ENCODE measurements around the gene CCDC85A.

The CCDC85A gene

GRCh38 chr2:56169521-56169920, 14.3 kb upstream of the CCDC85A start:
- TF ChIP-seq ZC3H10 (CRISPR knock-in tag; IDR thresholded peaks at IDR 0.05) = no peak
- TF ChIP-seq RARB (CRISPR knock-in tag; IDR thresholded peaks at IDR 0.05) = no peak
- no peak for TF ChIP-seq GLIS3 (CRISPR knock-in tag; IDR thresholded peaks at IDR 0.05)
- no peak for TF ChIP-seq CSDC2 (CRISPR knock-in tag; IDR thresholded peaks at IDR 0.05)
- TF ChIP-seq BACH2 (CRISPR knock-in tag; IDR thresholded peaks at IDR 0.05; ENCODE audit: borderline replicate concordance) = no peak
- no peak for TF ChIP-seq SNAI2 (CRISPR knock-in tag; IDR thresholded peaks at IDR 0.05)
- no peak for TF ChIP-seq ZFP30 (CRISPR knock-in tag; IDR thresholded peaks at IDR 0.05)
- no peak for TF ChIP-seq ZFP3 (CRISPR knock-in tag; IDR thresholded peaks at IDR 0.05)
- TF ChIP-seq CSRNP3 (CRISPR knock-in tag; IDR thresholded peaks at IDR 0.05) = no peak
- no peak for TF ChIP-seq ZNF70 (CRISPR knock-in tag; IDR thresholded peaks at IDR 0.05)
- no peak for TF ChIP-seq ZNF8 (CRISPR knock-in tag; IDR thresholded peaks at IDR 0.05)
- no peak for TF ChIP-seq TSHZ2 (CRISPR knock-in tag; IDR thresholded peaks at IDR 0.05)
- TF ChIP-seq PATZ1 (CRISPR knock-in tag; IDR thresholded peaks at IDR 0.05; ENCODE audit: borderline replicate concordance) = no peak
- TF ChIP-seq OSR1 (CRISPR knock-in tag; IDR thresholded peaks at IDR 0.05) = no peak
- TF ChIP-seq PPARA (CRISPR knock-in tag; IDR thresholded peaks at IDR 0.05; ENCODE audit: borderline replicate concordance) = no peak
- no peak for TF ChIP-seq TOX (CRISPR knock-in tag; IDR thresholded peaks at IDR 0.05; ENCODE audit: borderline replicate concordance)
- TF ChIP-seq TCF4 (CRISPR knock-in tag; IDR thresholded peaks at IDR 0.05; ENCODE audit: borderline replicate concordance) = no peak
- no peak for TF ChIP-seq ISL1 (CRISPR knock-in tag; IDR thresholded peaks at IDR 0.05)
- no peak for ATAC-seq

- TF ChIP-seq BACH2 (CRISPR knock-in tag; IDR thresholded peaks at IDR 0.05; ENCODE audit: borderline replicate concordance) (no peak), TSHZ2 (CRISPR knock-in tag; IDR thresholded peaks at IDR 0.05) (no peak), ZC3H10 (CRISPR knock-in tag; IDR thresholded peaks at IDR 0.05) (no peak), ARNTL (CRISPR knock-in tag; IDR thresholded peaks at IDR 0.05; ENCODE audit: borderline replicate concordance, low read depth) (no peak), PPARA (CRISPR knock-in tag; IDR thresholded peaks at IDR 0.05; ENCODE audit: borderline replicate concordance) (no peak), POU6F1 (CRISPR knock-in tag; IDR thresholded peaks at IDR 0.05; ENCODE audit: borderline replicate concordance, low read depth) (no peak), ISL1 (CRISPR knock-in tag; IDR thresholded peaks at IDR 0.05) (no peak), ZNF565 (CRISPR knock-in tag; conservative IDR thresholded peaks at IDR 0.05; ENCODE audit: low read depth) (no peak), CREB5 (CRISPR knock-in tag; IDR thresholded peaks at IDR 0.05; ENCODE audit: low read depth) (no peak), OSR1 (CRISPR knock-in tag; IDR thresholded peaks at IDR 0.05) (no peak), TOX (CRISPR knock-in tag; IDR thresholded peaks at IDR 0.05; ENCODE audit: borderline replicate concordance) (no peak)
- no peak for ATAC-seq
Observed at GRCh38 chr2:56170504-56170903, 13.3 kb upstream of the CCDC85A start.

Measured in SK-N-SH treated with all-trans-retinoic acid at 6 μM for 48 hours (cell line).